Measurements from ENCODE around the gene GSC2. TPM values are rescaled to one million over a fixed set of nuclear protein-coding genes. Genes with fewer than 3 reads are reported as not detected.

Gene GSC2
- total RNA-seq, 1 experiment from 2014 or later: not detected

GRCh38 chr22:19124377-19124776 lies 25.7 kb downstream of the GSC2 start:
- Histone ChIP-seq H3K9me3 (no peaks in the 10 kb centered on the region), H3K4me3 (ENCODE audit: low read depth, low read length) (no peak overlapping the region), H3K27me3 (replicated peaks; ENCODE audit: control insufficient read depth, insufficient read depth, low read length) (no peaks in the 10 kb centered on the region), H3K36me3 (ENCODE audit: control insufficient read depth, insufficient read depth, low read length) (no peaks in the 10 kb centered on the region), H3K4me1 (peaks cover 16% of the 10 kb centered on the region)
- Mint-ChIP-seq H3K27me3 (ENCODE audit: insufficient read depth, unreplicated experiment) (no peaks in the 10 kb centered on the region), H3K9me3 (ENCODE audit: unreplicated experiment) (no peaks in the 10 kb centered on the region), H3K36me3 (ENCODE audit: insufficient read depth, unreplicated experiment) (peaks cover 21% of the 10 kb centered on the region), H3K4me1 (ENCODE audit: low read depth, unreplicated experiment) (peaks cover 11% of the 10 kb centered on the region), H3K27ac (ENCODE audit: unreplicated experiment) (no peak overlapping the region), H3K4me3 (ENCODE audit: unreplicated experiment) (no peak overlapping the region)
- POLR2A ChIA-PET: no interaction called here
- CTCF ChIA-PET: no interaction called here
- intact Hi-C loops (cut with micrococcal nuclease; ENCODE audit: unreplicated experiment): no loop called here
- BruUV-seq (replicated peaks): no TSS peak
- no peak for DNase-seq
- TF ChIP-seq, protein P1, sequence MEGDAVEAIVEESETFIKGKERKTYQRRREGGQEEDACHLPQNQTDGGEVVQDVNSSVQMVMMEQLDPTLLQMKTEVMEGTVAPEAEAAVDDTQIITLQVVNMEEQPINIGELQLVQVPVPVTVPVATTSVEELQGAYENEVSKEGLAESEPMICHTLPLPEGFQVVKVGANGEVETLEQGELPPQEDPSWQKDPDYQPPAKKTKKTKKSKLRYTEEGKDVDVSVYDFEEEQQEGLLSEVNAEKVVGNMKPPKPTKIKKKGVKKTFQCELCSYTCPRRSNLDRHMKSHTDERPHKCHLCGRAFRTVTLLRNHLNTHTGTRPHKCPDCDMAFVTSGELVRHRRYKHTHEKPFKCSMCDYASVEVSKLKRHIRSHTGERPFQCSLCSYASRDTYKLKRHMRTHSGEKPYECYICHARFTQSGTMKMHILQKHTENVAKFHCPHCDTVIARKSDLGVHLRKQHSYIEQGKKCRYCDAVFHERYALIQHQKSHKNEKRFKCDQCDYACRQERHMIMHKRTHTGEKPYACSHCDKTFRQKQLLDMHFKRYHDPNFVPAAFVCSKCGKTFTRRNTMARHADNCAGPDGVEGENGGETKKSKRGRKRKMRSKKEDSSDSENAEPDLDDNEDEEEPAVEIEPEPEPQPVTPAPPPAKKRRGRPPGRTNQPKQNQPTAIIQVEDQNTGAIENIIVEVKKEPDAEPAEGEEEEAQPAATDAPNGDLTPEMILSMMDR (IDR thresholded peaks at IDR 0.05; ENCODE audit: insufficient read depth in 1 of 2, low read depth in 1 of 2, low read length in 1 of 2, severe bottlenecking in 1 of 2, unreplicated experiment in 1 of 2): no peak

DNA sequence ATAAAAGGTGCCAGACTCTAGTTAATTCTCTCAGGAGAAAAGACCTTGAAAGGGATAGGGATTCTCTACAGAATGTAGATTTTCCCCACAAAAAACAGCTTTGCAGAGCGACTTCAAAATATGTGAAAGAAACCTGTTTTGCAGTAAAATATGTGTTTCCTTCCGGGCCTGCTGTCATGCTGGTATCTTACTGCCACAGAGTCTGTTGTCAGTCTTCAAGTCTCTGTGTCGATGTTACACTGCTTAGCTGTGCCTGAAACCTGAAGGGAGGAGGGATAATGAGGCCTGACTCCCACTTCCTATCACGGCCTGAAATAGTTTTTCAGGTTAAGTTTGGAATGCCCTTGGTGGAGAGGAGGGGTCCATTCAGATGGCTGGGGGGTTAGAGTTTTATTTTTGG lies 26.2 kb downstream of the GSC2 start:
- CTCF ChIA-PET: no interaction called here
- peaks cover 11% of the 10 kb centered on the region for H3K4me1 Mint-ChIP-seq (ENCODE audit: low read depth, unreplicated experiment)
- no TSS peak for BruUV-seq (replicated peaks)
- H3K4me3 Mint-ChIP-seq (ENCODE audit: unreplicated experiment): no peak overlapping the region
- Histone ChIP-seq H3K9me3 (no peaks in the 10 kb centered on the region), H3K4me1 (peaks cover 16% of the 10 kb centered on the region), H3K27me3 (replicated peaks; ENCODE audit: control insufficient read depth, insufficient read depth, low read length) (no peaks in the 10 kb centered on the region), H3K4me3 (ENCODE audit: low read depth, low read length) (no peak overlapping the region), H3K36me3 (ENCODE audit: control insufficient read depth, insufficient read depth, low read length) (no peaks in the 10 kb centered on the region)
- POLR2A ChIA-PET: no interaction called here
- no peaks in the 10 kb centered on the region for H3K9me3 Mint-ChIP-seq (ENCODE audit: unreplicated experiment)
- intact Hi-C loops (cut with micrococcal nuclease; ENCODE audit: unreplicated experiment): no loop called here
- no peaks in the 10 kb centered on the region for H3K27me3 Mint-ChIP-seq (ENCODE audit: insufficient read depth, unreplicated experiment)
- peaks cover 21% of the 10 kb centered on the region for H3K36me3 Mint-ChIP-seq (ENCODE audit: insufficient read depth, unreplicated experiment)
- no peak overlapping the region for H3K27ac Mint-ChIP-seq (ENCODE audit: unreplicated experiment)
- TF ChIP-seq, protein P1 (IDR thresholded peaks at IDR 0.05; ENCODE audit: insufficient read depth in 1 of 2, low read depth in 1 of 2, low read length in 1 of 2, severe bottlenecking in 1 of 2, unreplicated experiment in 1 of 2): no peak
- DNase-seq: no peak

GRCh38 chr22:19122752-19123492 lies 27.2 kb downstream of the GSC2 start:
- H3K4me3 Mint-ChIP-seq (ENCODE audit: unreplicated experiment): peak overlapping the region; percentile 87
- BruUV-seq (replicated peaks): no TSS peak
- Histone ChIP-seq H3K27me3 (replicated peaks; ENCODE audit: control insufficient read depth, insufficient read depth, low read length) (no peaks in the 10 kb centered on the region), H3K36me3 (ENCODE audit: control insufficient read depth, insufficient read depth, low read length) (peaks cover 3% of the 10 kb centered on the region), H3K4me3 (ENCODE audit: low read depth, low read length) (peak overlapping the region; percentile 70), H3K9me3 (no peaks in the 10 kb centered on the region), H3K4me1 (peaks cover 16% of the 10 kb centered on the region)
- POLR2A ChIA-PET: interaction anchor here (1.6 kb wide), 1 partner anchor 21 kb away, joined by 11 read pairs; the partner anchor contains the start of gene ESS2
- peaks cover 11% of the 10 kb centered on the region for H3K4me1 Mint-ChIP-seq (ENCODE audit: low read depth, unreplicated experiment)
- no peaks in the 10 kb centered on the region for H3K9me3 Mint-ChIP-seq (ENCODE audit: unreplicated experiment)
- H3K27ac Mint-ChIP-seq (ENCODE audit: unreplicated experiment): peak overlapping the region; percentile 59
- H3K36me3 Mint-ChIP-seq (ENCODE audit: insufficient read depth, unreplicated experiment): peaks cover 21% of the 10 kb centered on the region
- intact Hi-C loops (cut with micrococcal nuclease; ENCODE audit: unreplicated experiment): loop anchor here (1.0 kb wide), 1 partner anchor 14 kb away; no protein-coding TSS in a partner anchor
- DNase-seq: peak in 1 of 2 experiments; percentile 45
- CTCF ChIA-PET: interaction anchor here (0.6 to 2.1 kb wide), 3 partner anchors 12 to 46 kb away, joined by 3 to 8 read pairs (median 4); partner anchors contain the start of gene ESS2
- no peaks in the 10 kb centered on the region for H3K27me3 Mint-ChIP-seq (ENCODE audit: insufficient read depth, unreplicated experiment)
- TF ChIP-seq, protein P1 (IDR thresholded peaks at IDR 0.05; ENCODE audit: insufficient read depth in 1 of 2, low read depth in 1 of 2, low read length in 1 of 2, severe bottlenecking in 1 of 2, unreplicated experiment in 1 of 2): no peak

Measured in Caco-2 (cell line).